Keratinocyte (primary cell): ENCODE data around the gene RPS26. TPM values are rescaled to one million over a fixed set of nuclear protein-coding genes. Genes with fewer than 3 reads are reported as not detected.

Experiments used
- DNase-seq: peaks from one replicate; pipeline ENCODE4 v3.0.0-alpha.2; 2011; ENCODE audit warnings: low read depth, missing footprints, low spot score
- FAIRE-seq: peaks from 2 replicates; lab custom pipeline; 2011; peaks lifted over from hg19 to GRCh38; lab: Jason Lieb, UNC
- H2AFZ ChIP-seq: 2 replicates; pipeline ENCODE4 v1.6.0; 2012; ENCODE audit warnings: low read length, control low read depth, inconsistent platforms; ENCODE audit not compliant: control insufficient read depth
- H3K27ac ChIP-seq: 2 replicates; pipeline ENCODE4 v1.5.1; 2011; ENCODE audit warnings: low read length; ENCODE audit not compliant: control insufficient read depth, insufficient read depth
- H3K27me3 ChIP-seq: 3 replicates; pipeline ENCODE4 v1.6.0; 2011; ENCODE audit warnings: low read length; ENCODE audit not compliant: control insufficient read depth, insufficient read depth; ENCODE audit errors: extremely low read depth
- H3K36me3 ChIP-seq, 2 experiments: 2 replicates in 1 of 2; 3 replicates in 1 of 2; pipeline ENCODE4 v1.5.1; 2011; ENCODE audit warnings: low read length in 2 of 2, mild to moderate bottlenecking in 1 of 2; ENCODE audit not compliant: control insufficient read depth in 2 of 2, insufficient read depth in 2 of 2; ENCODE audit errors: extremely low read depth in 1 of 2
- H3K4me1 ChIP-seq: 3 replicates; pipeline ENCODE4 v1.5.1; 2011; ENCODE audit warnings: low read length; ENCODE audit not compliant: control insufficient read depth, insufficient read depth; ENCODE audit errors: extremely low read depth
- H3K4me2 ChIP-seq: 3 replicates; pipeline ENCODE4 v1.6.0; 2011; ENCODE audit warnings: low read depth, low read length; ENCODE audit not compliant: control insufficient read depth, insufficient read depth; ENCODE audit errors: extremely low read depth
- H3K4me3 ChIP-seq, 3 experiments: fragments of 200-600 bp in 1 of 3; sonication (generic) in 1 of 3; 2 replicates in 2 of 3; 3 replicates in 1 of 3; pipeline ENCODE4 v1.5.1; 2011 to 2016; ENCODE audit warnings: low read length in 3 of 3, mild to moderate bottlenecking in 3 of 3, control low read depth in 2 of 3, inconsistent platforms in 1 of 3, low read depth in 1 of 3, mixed read lengths in 1 of 3, mixed run types in 1 of 3, moderate library complexity in 1 of 3; ENCODE audit not compliant: control insufficient read depth in 2 of 3, insufficient read depth in 2 of 3; ENCODE audit errors: extremely low read depth in 1 of 3
- H3K79me2 ChIP-seq: 2 replicates; pipeline ENCODE4 v1.6.0; 2012; ENCODE audit warnings: low read length; ENCODE audit not compliant: control insufficient read depth, insufficient read depth
- H3K9ac ChIP-seq: 3 replicates; pipeline ENCODE4 v1.6.0; 2011; ENCODE audit warnings: low read length; ENCODE audit not compliant: control insufficient read depth, insufficient read depth; ENCODE audit errors: extremely low read depth
- H3K9me1 ChIP-seq: 3 replicates; pipeline ENCODE4 v1.6.0; 2011; ENCODE audit warnings: low read length; ENCODE audit not compliant: control insufficient read depth, insufficient read depth; ENCODE audit errors: extremely low read depth
- H3K9me3 ChIP-seq: 2 replicates; pipeline ENCODE4 v1.5.1; 2012; ENCODE audit warnings: low read depth, low read length; ENCODE audit not compliant: control insufficient read depth
- H4K20me1 ChIP-seq: 3 replicates; pipeline ENCODE4 v1.6.0; 2011; ENCODE audit warnings: low read length; ENCODE audit not compliant: control insufficient read depth, insufficient read depth; ENCODE audit errors: extremely low read depth
- CTCF ChIP-seq, 3 experiments: IDR thresholded peaks in 1 of 3; conservative IDR thresholded peaks in 1 of 3; optimal IDR thresholded peaks in 1 of 3; 2 replicates in 2 of 3; 3 replicates in 1 of 3; pipeline versions ENCODE3 to v1.5.1; 2011; ENCODE audit warnings: low read length in 3 of 3, mild to moderate bottlenecking in 3 of 3, moderate library complexity in 2 of 3, control low read depth in 1 of 3, inconsistent platforms in 1 of 3; ENCODE audit not compliant: insufficient read depth in 2 of 3; ENCODE audit errors: extremely low read depth in 1 of 3
- EZH2 ChIP-seq: IDR thresholded peaks from one replicate; pipeline ENCODE4 v1.6.1; 2012; ENCODE audit warnings: inconsistent platforms, mild to moderate bottlenecking, low read length, moderate library complexity
- dilution Hi-C: fragments of 300-500 bp; cut with MboI; formaldehyde crosslinking; loops from one replicate; pipeline ENCODE4 v1.7.0; 2020; ENCODE audit warnings: low sequenced_read_pairs; ENCODE audit not compliant: extremely low pct_ligation_motif_present
- polyA plus RNA-seq, 5 experiments: library from polyadenylated mRNA; depleted of rRNA in 3 of 5; stranded (reverse) in 3 of 5; stranded (forward) in 1 of 5; unstranded in 1 of 5; fragments of >200 nt; gene quantifications; 1 replicate in 1 of 5; 2 replicates in 3 of 5; 3 replicates in 1 of 5; pipeline versions ENCODE4 v1.2.1 to v1.2.3, GENCODE V29; 2011 to 2012; ENCODE audit warnings: missing spikeins in 2 of 5, low read depth in 1 of 5, low replicate concordance in 1 of 5

Gene RPS26
- polyA plus RNA-seq, 1 donor (not counting 4 experiments of a cell fraction or from before 2014, with no cell fraction given): 663 TPM

GRCh38 chr12:56004211-56004610 lies 37.5 kb upstream of the RPS26 start:
- Histone ChIP-seq H3K27ac (no peak overlapping the region), H3K9me3 (no peaks in the 10 kb centered on the region), H3K27me3 (no peaks in the 10 kb centered on the region), H3K4me1 (peaks cover 5% of the 10 kb centered on the region), H2AFZ (no peak overlapping the region), H3K9me1 (no peaks in the 10 kb centered on the region), H3K79me2 (no peaks in the 10 kb centered on the region), H4K20me1 (no peaks in the 10 kb centered on the region), H3K4me3 (no peak overlapping the region), H3K9ac (no peak overlapping the region), H3K36me3 (peaks cover 4 to 7% of the 10 kb centered on the region in 2 experiments), H3K4me2 (no peak overlapping the region)
- DNase-seq: no peak
- no peak for TF ChIP-seq CTCF (optimal IDR thresholded peaks at IDR 0.05 in 1 of 3, IDR thresholded peaks at IDR 0.05 in 1 of 3, conservative IDR thresholded peaks at IDR 0.05 in 1 of 3; ENCODE audit: extremely low read depth in 1 of 3, insufficient read depth in 2 of 3, low read length in 3 of 3)
- no peak for TF ChIP-seq EZH2
- FAIRE-seq: no peak
- dilution Hi-C loops: no loop called here

GRCh38 chr12:56007564-56008559 lies 33.9 kb upstream of the RPS26 start:
- no peak for DNase-seq
- no peaks in the 10 kb centered on the region for H3K27me3 ChIP-seq
- H3K79me2 ChIP-seq: no peaks in the 10 kb centered on the region
- FAIRE-seq: peak; percentile 52
- dilution Hi-C loops: no loop called here
- H3K4me3 ChIP-seq: peak overlapping the region; percentile 58 to 76 (median 71)
- no peak for TF ChIP-seq CTCF (optimal IDR thresholded peaks at IDR 0.05 in 1 of 3, IDR thresholded peaks at IDR 0.05 in 1 of 3, conservative IDR thresholded peaks at IDR 0.05 in 1 of 3; ENCODE audit: extremely low read depth in 1 of 3, insufficient read depth in 2 of 3, low read length in 3 of 3)
- TF ChIP-seq EZH2: no peak
- H3K27ac ChIP-seq: peak overlapping the region; percentile 45
- H4K20me1 ChIP-seq: no peaks in the 10 kb centered on the region
- peak overlapping the region; percentile 63 for H3K9ac ChIP-seq
- peak overlapping the region; percentile 94 for H3K4me2 ChIP-seq
- peaks cover 5% of the 10 kb centered on the region for H3K4me1 ChIP-seq
- peak overlapping the region; percentile 89 for H2AFZ ChIP-seq
- no peaks in the 10 kb centered on the region for H3K9me1 ChIP-seq
- peaks cover 4 to 7% of the 10 kb centered on the region in 2 experiments for H3K36me3 ChIP-seq
- no peaks in the 10 kb centered on the region for H3K9me3 ChIP-seq
